ENCODE data around the gene PLIN3.
"Not testable (repeated sequence)": the region's sequence is repeated elsewhere in the genome, so short reads cannot be mapped to it uniquely, and the experiment has no call there.

Gene PLIN3

DNA sequence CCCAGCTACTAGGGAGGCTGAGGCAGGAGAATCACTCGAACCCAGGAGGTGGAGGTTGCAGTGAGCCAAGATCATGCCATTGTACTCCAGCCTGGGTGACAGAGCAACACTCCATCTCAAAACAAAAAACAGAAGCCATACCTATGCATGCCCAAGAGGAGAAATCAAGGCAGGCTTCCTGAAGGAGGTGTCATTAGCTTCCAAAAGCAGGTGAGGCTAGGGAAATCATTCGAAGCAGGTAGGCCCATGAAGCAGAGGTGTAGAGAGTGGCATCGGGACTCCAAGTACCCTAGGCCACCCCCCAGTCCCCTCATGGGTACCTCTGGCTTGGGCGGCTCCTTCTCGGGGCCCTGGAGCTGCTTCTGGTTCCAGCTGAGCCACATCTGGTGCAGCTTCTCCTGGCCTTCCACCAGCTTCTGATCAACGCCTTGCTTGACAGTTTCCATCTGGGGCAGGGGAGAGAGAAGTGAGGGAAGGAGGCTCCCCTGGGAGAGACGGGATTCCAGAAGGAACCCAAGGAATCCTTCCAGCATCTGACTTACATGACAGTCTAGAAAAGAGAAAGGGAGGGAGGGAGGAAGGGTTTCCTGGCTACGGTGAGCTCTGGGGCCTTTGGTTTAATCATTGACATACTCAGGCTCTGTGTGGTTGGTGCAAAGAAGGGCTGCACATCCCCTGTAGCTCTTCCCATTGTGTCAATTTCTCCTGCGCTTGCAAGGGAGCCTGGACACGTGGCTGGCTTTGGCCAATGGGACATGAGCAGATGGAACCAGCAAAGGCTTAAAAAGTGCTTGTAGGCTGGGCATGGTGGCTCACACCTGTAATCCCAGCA is 22.9 kb downstream of the PLIN3 start:
- DNase-seq = no peak

DNA sequence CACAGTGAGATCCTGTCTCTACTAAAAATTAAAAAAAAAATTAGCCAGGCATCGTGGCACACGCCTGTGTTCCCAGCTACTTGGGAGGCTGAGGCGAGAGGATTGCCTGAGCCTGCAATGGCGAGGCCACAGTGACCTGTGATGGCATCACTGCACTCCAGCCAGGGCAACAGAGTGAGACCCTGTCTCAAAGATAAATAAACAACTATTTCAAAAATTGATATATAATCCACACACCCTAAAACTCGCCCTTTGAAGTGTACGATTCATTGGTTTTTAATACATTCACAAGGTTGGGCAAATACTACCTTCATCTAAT is 23.9 kb downstream of the PLIN3 start:
- DNase-seq = no peak

DNA sequence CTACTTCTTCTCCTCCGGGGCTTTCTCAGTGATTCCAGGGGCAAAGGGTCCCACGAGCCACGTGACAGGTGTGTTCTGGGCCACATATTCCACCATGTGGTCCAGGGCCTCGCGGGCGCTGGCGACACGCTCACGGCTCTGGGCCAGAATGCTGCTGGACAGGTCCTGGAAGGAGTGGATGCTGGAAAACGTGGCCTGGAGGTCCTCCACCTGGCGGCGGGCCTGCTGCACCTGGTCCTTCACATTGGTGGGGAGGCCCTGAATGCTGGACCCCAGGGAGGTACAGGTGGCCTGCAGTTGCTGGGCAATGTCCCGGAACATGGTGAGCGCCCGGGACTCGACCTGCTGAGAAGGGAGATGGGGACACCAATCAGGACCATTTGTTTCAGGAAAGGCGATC is 28.3 kb downstream of the PLIN3 start:
- DNase-seq = no peak

DNA sequence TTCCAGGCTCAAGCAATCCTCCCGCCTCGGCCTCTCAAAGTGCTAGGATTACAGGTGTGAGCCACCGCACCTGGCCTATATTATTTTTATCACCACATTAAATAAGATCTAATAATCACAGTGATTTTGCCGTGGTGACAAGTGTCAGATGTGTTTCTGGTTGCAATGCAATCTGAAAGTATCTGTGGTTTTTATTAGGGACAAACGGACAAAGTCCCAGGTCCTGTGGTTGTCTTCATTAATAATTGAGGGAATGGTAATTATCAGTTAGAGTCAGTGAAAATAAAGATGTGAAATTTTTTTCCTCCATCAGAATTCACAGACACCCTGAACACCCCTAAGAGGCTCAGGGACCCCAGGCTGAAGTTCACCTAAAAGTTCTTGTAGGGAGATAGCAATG is 34.7 kb downstream of the PLIN3 start:
- DNase-seq = no peak

DNA sequence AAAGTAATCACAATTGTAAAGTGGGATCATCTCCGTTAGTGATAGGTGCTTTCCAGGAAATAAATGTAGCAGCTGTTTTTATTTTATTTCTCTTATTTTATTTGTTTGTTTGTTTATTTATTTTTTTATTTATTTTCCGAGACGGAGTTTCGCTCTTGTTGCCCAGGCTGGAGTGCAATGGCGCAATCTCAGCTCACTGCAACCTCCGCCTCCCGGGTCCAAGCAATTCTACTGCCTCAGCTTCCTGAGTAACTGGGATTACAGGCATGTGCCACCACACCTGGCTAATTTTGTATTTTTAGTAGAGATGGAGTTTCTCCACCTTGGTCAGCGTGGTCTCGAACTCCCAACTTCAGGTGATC is 35.5 kb downstream of the PLIN3 start:
- not testable (repeated sequence) for DNase-seq

DNA sequence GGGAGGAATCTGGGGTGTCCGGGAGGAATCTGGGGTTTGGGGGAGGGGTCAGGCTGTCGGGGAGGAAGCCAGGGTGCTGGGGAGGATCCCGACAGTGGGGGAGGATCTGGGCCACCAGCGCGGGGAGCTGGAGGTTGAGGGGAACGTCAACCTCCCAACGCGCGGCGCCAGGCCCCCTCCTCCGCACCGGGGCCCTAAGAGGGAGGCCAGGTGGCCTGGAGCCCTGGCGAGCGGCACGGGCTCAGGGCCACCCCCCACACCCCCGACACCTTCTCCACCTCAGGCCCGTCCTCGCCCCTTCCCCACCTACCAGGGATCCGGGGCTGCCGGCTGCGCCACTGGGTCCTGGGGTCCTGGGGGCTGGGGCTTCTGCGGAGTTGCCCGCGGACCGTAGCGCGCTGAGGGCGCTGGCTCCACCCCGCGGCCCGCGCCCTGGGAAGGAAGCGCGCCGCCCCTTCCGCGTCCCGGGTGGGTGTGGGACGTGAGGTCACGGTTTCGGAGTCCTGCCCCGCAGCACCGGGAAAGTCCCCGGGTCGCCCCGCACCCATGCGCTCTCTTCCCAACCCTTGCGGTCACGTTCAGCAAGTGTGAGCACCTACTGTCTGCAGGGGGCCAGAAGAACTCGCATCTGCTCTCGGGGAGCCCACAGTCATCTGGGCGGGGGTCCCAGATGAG is 36.0 kb downstream of the PLIN3 start, which contains the start of gene TICAM1:
TSS of gene TICAM1 (minus strand) at position 409 of the 675 bp plus-strand sequence. CDS start 13,335 bp downstream, outside the sequence.
- peak; percentile 63 for DNase-seq

DNA sequence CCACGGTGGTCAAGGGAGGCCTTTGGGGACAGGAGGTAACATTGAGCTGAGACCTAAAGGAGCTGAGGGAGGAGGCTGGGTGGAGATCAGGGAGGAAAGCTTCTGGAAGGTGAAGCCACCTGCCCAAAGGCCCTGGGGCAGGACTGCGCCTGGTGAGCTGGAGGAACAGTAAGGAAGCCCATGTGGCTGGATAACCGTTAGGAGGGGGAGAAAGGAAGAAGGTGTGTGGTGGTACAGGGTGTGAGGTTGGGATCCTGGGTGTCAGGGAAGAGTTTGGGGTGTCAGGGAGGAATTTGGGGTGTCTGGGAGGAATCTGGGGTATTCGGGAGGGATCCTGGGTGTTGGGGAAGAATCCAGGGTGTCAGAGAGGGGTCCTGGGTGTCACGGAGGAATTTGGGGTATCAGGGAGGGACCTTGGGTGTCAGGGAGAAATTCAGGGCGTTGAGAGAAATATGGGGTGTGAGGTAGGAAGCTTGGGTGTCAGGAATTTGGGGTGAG is 36.6 kb downstream of the PLIN3 start:
- DNase-seq = no peak

DNA sequence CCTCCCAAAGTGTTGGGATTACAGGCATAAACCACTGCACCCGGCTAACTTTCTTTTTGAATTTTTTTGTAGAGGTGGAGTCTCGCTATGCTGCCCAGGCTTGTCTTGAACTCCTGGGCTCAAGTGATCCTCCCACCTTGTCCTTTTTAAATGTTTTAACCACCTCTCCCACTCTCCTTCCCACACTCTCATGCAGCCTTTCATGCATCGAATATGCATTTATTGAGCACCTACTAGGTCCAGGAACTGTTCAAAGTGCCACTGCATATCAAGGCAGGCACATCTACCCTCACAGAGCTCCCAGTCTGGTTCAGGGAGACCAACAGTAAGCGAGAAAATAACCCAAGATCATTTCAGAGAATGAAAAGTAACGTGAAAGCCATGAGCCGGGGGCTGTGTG is 37.1 kb downstream of the PLIN3 start:
- no peak for DNase-seq

DNA sequence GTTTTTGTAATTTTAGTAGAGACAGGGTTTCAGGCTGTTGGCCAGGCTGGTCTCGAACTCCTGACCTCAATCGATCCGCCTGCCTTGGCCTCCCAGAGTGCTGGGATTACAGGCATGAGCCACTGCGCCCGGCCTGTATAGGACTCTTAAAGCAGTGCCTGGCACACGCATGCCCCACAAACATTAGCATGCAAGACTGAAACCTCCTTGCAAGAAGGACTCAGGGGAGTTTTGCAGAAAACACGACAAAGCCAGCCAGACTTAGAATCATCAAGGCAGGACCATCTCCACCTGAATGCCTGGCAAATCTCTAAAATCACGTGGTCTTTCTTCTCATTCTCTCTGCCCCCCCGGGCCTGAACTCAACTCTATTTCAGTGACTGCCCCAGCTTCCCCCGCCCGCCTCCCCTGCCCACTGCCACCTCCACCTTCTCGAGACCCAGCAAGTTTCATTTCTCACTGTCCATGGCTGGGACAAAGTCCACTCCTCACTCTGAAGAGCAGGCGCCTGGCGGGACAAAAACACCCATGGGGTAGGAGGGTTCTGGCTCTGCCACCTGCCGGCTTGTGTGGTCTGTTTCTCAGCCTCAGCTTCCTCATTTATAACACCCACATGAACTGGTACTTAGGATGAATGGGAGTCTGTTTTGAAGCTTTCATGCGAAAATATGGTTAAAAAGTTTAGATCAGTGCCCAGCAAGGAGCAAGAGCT is 38.3 kb downstream of the PLIN3 start:
- no peak for DNase-seq

DNA sequence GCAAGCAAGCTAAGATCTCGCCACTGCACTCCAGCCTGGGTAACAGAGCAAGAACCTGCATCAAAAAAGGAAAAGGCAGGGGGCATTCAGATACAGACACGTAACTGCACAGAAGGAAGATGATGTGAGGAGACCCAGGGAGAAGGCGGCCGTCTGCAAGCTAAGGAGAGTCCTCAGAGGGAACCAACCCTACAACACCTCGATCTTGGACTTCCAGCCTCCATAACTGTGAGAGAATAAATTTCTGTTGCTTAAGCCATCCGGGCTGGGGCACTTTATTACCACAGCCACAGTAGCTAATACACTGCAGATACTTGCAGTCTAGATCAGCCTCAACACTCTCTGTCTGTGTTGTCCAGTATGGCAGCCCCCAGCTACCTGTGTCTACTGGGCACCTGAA is 43.9 kb downstream of the PLIN3 start:
- DNase-seq = no peak

DNA sequence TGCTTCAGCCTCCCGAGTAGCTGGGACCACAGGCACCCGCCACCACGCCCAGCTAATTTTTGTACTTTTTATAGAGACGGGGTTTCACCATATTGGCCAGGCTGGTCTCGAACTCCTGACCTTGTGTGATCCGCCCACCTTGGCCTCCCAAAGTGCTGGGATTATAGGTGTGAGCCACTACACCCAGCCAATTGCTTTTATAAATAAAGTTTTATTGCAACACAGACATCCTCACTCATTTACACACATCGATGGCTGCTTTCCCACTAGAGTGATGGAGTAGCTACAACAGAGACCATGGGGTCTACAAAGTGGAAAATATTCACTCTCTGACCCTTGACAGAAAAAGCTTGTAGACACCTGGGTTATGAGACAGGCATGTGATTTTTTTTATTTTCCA is 45.1 kb downstream of the PLIN3 start:
- not testable (repeated sequence) for DNase-seq

DNA sequence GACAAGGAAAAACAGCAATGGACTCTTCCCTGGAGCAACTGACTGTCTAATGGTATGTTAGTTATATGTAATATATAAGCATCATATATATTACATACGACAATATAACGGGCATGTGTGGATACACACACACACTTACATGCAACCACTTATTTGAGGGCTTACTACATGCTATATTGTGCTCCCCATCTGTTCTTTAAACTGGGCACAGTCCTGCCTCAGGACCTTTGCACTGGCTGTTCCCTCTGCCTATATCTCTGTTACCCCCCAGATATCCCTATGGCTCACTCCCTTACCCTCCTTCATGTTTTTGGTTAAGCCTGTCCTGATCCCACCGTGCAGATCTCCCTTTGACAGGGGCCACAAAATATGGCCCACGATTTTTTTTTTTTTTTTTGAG is 46.2 kb downstream of the PLIN3 start:
- DNase-seq = no peak

DNA sequence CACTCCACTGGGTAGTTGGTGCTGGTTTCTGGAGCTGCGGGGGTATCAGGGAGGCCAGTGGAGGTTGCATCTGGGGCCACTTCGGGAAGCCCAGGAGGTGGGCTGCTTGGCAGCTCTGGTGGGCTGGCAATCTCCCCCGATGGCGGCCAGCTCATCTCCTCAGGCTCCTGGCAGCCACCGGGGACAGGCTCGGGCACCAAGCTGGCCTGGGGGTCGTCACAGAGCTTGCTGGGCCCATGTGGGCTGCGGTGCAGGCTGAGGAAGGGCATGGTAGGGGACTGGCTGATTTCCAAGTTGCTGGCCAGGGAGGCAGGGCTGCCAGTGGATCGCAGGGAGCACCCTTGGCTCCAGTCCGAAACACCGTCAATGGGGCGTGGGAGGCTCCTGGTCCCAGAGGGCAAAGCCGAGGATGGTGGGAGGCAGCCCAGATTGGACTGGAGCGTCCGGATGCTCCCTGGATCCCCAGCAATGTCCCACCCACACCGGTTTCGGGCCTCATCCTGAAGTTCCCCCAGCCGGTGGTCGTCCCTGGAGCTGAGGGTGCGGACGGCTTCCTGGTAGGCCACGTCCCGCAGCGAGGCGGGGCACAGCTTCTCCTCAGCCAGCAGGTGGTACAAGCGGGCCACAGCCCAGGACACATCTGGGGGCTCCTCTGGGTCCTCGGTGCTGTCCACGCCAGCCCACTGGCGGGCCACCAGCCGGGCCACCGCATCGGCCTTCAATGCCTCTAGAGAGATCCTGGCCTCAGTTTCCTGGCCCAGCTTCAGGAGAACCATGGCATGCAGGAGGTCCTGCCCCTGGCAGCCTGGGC is 49.8 kb downstream of the PLIN3 start:
- no peak for DNase-seq

DNA sequence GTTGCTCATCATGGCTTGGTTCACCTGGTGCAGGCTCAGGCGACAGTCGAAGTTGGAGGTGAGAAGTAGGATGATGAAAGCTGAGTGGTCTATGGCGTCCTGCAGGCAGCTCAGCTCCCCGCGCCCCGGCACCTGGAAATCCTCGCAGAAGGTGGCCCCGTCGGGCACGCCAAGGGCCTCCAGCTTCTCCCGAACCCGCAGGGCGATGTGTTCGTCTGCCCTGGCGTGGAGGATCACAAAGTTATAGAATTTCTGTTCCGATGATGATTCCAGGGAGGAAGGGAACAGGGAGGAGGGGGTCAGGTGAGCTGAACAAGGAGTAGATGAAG is 50.6 kb downstream of the PLIN3 start:
- DNase-seq = no peak

DNA sequence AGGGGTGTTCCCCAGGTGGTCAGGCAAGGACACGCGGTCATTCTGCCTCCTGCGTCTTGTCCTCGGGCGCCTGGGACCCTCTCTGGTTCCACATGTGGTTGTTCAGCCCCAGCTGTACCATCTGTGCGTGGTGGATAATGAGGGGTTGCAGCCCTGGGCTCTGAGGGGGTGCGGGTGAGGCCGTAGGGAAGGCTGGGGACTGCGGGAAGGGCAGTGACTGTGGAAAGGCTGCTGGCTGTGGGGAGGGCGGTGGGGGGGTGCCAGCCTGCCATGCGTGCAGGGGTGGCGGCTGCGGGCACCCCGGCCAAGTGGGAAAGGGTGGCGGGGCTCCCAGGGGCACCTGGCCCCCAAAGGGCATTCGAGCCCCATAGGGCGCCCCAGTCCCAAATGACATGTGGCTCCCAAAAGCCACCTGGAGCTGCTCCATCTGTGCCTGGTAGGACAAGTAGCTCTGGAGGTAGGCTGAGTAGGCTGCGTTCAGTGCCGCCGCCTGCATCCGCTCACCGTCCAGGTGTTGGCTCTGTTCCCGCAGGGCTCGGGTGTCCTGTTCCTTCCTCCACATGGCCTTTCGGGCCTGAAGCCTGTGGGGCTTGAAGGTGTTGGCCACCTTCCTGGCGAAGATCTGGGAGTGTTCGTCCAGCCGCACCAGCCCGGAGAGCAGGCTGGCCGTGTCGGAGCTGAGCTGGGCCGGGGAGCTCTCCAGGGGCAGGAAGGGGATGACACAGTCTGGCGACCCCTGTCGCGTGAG is 51.1 kb downstream of the PLIN3 start:
- DNase-seq = no peak

DNA sequence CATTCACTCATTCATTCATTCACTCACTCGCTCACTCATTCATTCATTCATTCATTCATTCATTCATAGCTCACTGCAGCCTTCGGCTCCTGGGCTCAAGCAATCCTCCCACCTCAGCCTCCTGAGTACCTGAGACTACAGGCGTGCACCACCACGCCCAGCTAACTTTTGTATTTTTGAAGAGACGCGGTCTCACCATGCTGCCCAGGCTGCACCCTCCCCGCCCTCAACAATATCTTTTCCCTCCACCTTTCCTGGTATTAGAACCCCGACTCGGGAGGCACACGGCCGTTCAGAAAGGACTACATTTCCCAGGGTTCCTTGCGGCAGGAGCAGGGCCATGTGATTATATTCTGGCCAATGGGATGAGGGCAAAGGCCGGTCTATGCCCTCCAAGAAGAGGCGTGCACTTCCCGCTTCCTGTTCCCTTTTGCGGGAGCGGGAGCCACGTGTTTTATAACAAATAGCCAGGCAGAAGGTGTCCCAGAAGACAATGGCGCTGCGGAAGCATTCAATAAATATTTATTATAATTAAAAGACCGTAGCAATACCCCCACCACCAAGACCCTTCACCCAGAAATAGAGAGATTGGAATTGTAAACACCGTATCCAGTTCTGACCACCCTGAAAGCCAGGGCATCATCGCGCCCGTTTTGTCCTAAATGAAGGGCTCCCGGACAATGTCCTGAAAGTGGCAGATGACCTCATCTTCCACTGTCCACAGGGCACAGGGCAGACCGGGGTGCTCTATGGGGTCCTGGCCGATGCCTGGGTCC is 51.9 kb downstream of the PLIN3 start:
- DNase-seq = peak; percentile 53

DNA sequence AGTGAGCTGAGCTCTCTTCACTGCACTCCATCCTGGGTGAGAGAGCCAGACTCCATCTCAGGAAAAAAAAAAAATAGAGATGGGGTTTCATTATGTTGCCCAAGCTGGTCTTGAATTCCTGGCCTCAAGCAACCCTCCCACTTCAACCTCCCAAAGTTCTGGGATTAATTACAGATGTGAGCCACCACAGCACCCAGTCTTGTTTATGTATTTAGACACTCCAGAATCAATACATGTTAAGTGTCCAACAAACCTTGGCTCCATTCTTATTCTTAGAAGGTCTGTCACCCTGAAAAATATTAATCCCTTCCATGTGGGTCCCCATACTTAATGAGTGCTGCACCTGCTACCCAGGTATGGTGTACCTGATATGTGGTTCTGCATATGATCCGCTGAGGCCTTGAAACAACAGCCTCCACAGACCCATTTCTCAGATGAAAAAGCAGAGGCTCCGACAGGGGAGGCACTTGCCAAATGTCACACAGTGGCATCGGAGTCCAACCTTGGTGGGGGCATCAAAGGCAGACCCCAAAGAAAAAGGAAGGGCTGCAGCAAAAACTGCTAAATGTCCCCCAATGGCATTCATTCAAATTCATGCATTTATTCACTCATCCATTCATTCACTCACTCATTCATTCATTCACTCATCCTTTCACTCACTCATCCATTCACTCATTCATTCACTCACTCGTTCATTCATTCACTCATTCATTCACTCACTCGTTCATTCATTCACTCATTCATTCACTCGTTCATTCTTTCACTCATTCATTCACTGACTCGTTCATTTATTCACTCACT is 52.6 kb downstream of the PLIN3 start:
- DNase-seq = no peak

DNA sequence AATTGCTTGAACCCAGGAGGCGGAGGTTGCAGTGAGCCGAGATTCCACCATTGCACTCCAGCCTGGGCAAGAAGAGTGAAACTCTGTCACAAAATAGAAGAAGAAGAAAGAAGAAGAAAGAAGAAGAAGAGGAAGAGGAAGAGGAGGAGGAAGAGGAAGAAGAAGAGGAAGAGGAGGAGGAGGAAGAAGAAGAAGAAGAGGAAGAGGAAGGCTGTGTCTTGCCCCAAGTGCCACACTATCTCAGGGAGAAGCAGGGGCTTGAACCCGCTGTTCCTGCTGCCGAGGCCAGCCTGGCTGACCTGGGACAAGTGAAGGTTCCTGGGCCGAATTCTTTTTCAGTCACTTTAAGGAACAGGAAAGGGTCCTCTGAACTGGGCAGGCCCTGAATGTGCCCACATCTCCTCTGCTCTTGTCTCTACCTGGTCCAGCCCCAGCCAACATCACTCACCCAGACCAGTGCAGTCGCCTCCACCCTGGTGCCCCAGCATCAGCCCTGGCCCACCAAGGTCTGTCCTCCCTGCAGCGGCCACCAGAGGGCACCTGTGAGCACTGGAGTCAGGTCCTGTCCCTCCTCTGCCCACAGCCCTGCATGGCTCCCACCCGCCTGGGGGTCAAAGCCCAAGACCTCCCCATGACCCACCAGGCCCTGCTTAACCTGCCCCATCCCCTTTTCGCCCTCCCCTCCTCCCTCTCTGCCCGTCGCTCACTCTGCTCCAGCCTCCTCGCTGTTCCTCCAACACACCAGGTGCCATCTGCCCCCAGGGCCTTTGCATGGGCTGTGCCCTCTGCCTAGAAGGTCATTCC is 55.9 kb downstream of the PLIN3 start:
- peak; percentile 75 for DNase-seq

DNA sequence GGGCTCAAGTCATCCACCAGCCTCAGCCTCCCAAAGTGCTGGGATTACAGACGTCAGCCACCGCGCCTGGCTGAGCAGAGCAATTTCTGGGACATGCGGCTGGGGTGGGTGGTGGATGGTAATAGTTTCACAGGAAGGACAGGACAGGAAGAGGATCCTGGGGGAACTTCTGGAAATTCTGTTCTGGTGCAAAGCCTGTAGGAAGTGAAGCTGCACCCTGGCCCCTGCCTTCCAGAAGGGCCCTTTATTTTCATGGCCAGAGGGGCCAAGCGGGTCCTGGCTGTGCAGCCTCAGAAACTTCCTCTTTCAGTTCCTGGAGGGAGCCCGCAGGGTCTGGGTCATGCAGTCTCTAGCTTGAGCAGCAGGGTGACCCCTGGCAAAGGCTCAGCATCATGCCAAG is 60.3 kb downstream of the PLIN3 start:
- DNase-seq = no peak

DNA sequence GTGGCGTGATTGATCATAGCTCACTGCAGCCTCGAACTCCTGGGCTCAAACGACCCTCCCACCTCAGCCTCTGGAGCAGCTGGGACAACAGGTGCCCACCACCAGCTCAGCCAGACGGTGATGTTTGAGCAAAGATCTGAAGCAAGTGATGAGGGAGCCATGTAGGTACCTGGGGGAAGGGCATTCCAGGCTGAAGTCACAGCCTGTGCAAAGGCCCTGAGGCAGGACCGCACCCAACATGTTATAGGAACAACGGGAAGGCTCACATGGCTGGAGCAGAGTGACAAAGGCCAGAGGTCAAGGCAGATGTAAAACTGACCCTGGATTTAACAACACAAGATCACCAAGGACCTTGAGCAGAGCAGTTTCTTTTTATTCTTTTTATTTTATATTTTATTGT is 61.1 kb downstream of the PLIN3 start:
- no peak for DNase-seq

Data from activated effector memory CD4-positive, alpha-beta T cell treated with Interleukin-2 at 50 U/mL for 16 hours (primary cell).